Measurements from ENCODE around the gene PCDHGA11. TPM values are rescaled to one million over a fixed set of nuclear protein-coding genes. Genes with fewer than 3 reads are reported as not detected.

Gene PCDHGA11
- total RNA-seq, 1 experiment from 2014 or later = 0.39 TPM

DNA sequence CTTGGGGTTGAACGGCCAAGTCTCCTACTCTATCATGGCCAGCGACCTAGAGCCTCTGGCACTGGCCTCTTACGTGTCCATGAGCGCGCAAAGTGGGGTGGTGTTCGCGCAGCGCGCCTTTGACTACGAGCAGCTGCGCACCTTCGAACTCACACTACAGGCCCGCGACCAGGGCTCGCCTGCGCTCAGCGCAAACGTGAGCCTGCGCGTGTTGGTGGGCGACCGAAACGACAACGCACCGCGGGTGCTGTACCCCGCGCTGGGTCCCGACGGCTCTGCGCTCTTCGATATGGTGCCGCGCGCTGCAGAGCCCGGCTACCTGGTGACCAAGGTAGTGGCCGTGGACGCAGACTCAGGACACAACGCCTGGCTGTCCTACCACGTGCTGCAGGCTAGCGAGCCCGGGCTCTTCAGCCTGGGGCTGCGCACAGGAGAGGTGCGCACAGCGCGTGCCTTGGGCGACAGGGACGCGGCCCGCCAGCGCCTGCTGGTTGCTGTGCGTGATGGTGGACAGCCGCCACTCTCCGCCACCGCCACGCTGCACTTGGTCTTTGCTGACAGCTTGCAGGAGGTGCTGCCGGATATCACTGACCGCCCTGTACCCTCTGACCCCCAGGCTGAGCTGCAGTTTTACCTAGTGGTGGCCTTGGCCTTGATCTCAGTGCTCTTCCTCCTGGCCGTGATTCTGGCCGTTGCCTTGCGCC, 21.1 kb upstream of the PCDHGA11 start:
- no TSS peak for BruUV-seq (replicated peaks)
- H3K27me3 ChIP-seq (ENCODE audit: control insufficient read depth, insufficient read depth, low read length) = no peaks in the 10 kb centered on the region; the same call in 1 of the 2 replicates
- TF ChIP-seq REST (IDR thresholded peaks at IDR 0.05; ENCODE audit: insufficient read depth in 1 of 2, low read depth in 2 of 2, low read length in 1 of 2) (no peak), POLR2AphosphoS5 (IDR thresholded peaks at IDR 0.05; ENCODE audit: low read depth, low read length) (no peak), TCF7L2 (IDR thresholded peaks at IDR 0.05; ENCODE audit: low read depth, low read length) (no peak), SIN3A (IDR thresholded peaks at IDR 0.05; ENCODE audit: borderline replicate concordance, insufficient read depth, low read depth, low read length) (no peak)
- TF ChIP-seq, protein P1, sequence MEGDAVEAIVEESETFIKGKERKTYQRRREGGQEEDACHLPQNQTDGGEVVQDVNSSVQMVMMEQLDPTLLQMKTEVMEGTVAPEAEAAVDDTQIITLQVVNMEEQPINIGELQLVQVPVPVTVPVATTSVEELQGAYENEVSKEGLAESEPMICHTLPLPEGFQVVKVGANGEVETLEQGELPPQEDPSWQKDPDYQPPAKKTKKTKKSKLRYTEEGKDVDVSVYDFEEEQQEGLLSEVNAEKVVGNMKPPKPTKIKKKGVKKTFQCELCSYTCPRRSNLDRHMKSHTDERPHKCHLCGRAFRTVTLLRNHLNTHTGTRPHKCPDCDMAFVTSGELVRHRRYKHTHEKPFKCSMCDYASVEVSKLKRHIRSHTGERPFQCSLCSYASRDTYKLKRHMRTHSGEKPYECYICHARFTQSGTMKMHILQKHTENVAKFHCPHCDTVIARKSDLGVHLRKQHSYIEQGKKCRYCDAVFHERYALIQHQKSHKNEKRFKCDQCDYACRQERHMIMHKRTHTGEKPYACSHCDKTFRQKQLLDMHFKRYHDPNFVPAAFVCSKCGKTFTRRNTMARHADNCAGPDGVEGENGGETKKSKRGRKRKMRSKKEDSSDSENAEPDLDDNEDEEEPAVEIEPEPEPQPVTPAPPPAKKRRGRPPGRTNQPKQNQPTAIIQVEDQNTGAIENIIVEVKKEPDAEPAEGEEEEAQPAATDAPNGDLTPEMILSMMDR (IDR thresholded peaks at IDR 0.05) = no peak
- H3K27ac ChIP-seq (ENCODE audit: low read length) = no peak overlapping the region
- DNase-seq (ENCODE audit: low read depth, low spot score) (no peak), ATAC-seq (no peak)
- H3K4me3 ChIP-seq (ENCODE audit: low read depth in 2 of 2, low read length in 2 of 2) = no peak overlapping the region
- ChIA-PET CTCF (no interaction called here), POLR2A (no interaction called here)
- no peaks in the 10 kb centered on the region for H3K36me3 ChIP-seq (ENCODE audit: control insufficient read depth, insufficient read depth, low read length)
- intact Hi-C loops (cut with micrococcal nuclease; ENCODE audit: unreplicated experiment) (no loop called here), in situ Hi-C loops (cut with HindIII; ENCODE audit: low pct_unique_long_range_greater_than_20kb, low sequenced_read_pairs) (no loop called here)
- H3K4me1 ChIP-seq (ENCODE audit: control insufficient read depth, insufficient read depth, low read length) = no peaks in the 10 kb centered on the region
- H3K9me3 ChIP-seq (ENCODE audit: control insufficient read depth, insufficient read depth, low read depth, low read length) = no peaks in the 10 kb centered on the region

DNA sequence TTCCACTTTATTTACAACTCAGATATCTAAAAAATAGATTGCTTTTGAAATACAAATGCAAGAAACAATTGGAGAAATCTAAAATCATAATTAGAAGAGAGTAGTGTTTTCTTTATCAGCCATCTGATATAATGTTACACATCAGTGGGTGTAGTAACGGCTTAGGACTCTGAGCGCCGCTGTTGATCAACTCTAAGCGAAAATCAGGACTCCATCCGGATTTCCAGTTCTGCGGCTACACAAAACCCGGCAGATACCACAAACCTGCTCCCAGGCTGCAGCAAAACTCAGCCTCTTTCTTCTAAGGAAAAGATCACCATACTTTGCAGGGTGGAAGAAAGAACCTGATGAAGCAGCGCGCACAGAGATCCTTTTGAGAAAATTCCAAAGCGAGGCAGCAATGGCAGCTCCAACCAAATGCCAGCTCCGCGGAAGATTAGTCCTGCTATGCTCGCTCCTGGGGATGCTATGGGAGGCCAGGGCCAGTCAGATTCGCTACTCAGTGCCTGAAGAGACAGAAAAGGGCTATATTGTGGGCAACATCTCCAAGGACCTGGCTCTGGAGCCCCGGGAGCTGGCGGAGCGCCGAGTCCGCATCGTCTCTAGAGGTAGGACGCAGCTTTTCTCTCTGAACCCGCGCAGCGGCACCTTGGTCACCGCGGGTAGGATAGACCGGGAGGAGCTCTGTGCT, 18.2 kb upstream of the PCDHGA11 start, which contains the start of gene PCDHGA9:
TSS of gene PCDHGA9 (plus strand) at position 226 of the 691 bp plus-strand sequence. CDS start at position 401, 175 bp downstream.
- ChIA-PET POLR2A (no interaction called here), CTCF (interaction anchor here (0.8 kb wide), 1 partner anchor 11 kb away, joined by 3 read pairs; no protein-coding TSS in a partner anchor)
- Histone ChIP-seq H3K4me1 (ENCODE audit: control insufficient read depth, insufficient read depth, low read length) (no peaks in the 10 kb centered on the region), H3K27ac (ENCODE audit: low read length) (no peak within 1 kb of the TSS), H3K4me3 (ENCODE audit: low read depth in 2 of 2, low read length in 2 of 2) (no peak within 1 kb of the TSS), H3K9me3 (ENCODE audit: control insufficient read depth, insufficient read depth, low read depth, low read length) (no peaks in the 10 kb centered on the region), H3K27me3 (ENCODE audit: control insufficient read depth, insufficient read depth, low read length) (no peaks in the 10 kb centered on the region), H3K36me3 (ENCODE audit: control insufficient read depth, insufficient read depth, low read length) (no peaks in the 10 kb centered on the region)
- no peak for TF ChIP-seq POLR2AphosphoS5 (IDR thresholded peaks at IDR 0.05; ENCODE audit: low read depth, low read length)
- TF ChIP-seq, protein P1 (IDR thresholded peaks at IDR 0.05) = peak; percentile 20; the same call in 1 of the 2 replicates
- no peak for TF ChIP-seq REST (IDR thresholded peaks at IDR 0.05; ENCODE audit: insufficient read depth in 1 of 2, low read depth in 2 of 2, low read length in 1 of 2)
- no TSS peak for BruUV-seq (replicated peaks)
- ATAC-seq (no peak), DNase-seq (ENCODE audit: low read depth, low spot score) (no peak)
- intact Hi-C loops (cut with micrococcal nuclease; ENCODE audit: unreplicated experiment) = no loop called here
- in situ Hi-C loops (cut with HindIII; ENCODE audit: low pct_unique_long_range_greater_than_20kb, low sequenced_read_pairs) = no loop called here

All from Panc1 (cell line).